ENCODE data around the gene PVRIG.
"Not testable (repeated sequence)": the region's sequence is repeated elsewhere in the genome, so short reads cannot be mapped to it uniquely, and the experiment has no call there.

DNA sequence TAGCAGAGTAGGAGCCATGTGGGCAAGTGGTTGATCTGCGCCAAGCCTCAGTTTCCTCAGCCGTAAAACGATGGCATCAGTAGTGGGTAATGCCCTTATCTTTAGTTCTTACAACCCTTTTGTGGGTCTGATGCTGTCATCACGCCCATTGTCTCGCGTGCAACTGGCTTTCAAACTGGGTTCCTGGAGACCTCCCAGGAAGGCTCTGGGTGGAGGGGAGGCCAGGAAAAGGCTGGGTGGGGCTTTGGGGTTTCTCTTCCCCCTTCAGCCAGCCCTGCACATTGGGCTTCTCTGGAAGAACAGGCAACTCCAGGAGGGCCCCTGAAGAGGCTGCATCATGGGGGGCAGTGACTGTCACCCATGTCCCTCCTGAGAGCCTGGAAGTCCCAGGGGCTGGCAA is 5.1 kb downstream of the PVRIG start:
- TF ChIP-seq, protein P1, sequence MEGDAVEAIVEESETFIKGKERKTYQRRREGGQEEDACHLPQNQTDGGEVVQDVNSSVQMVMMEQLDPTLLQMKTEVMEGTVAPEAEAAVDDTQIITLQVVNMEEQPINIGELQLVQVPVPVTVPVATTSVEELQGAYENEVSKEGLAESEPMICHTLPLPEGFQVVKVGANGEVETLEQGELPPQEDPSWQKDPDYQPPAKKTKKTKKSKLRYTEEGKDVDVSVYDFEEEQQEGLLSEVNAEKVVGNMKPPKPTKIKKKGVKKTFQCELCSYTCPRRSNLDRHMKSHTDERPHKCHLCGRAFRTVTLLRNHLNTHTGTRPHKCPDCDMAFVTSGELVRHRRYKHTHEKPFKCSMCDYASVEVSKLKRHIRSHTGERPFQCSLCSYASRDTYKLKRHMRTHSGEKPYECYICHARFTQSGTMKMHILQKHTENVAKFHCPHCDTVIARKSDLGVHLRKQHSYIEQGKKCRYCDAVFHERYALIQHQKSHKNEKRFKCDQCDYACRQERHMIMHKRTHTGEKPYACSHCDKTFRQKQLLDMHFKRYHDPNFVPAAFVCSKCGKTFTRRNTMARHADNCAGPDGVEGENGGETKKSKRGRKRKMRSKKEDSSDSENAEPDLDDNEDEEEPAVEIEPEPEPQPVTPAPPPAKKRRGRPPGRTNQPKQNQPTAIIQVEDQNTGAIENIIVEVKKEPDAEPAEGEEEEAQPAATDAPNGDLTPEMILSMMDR (IDR thresholded peaks at IDR 0.05) = not testable (repeated sequence)
- TF ChIP-seq POLR2A (IDR thresholded peaks at IDR 0.05; ENCODE audit: low read depth); EP300 (IDR thresholded peaks at IDR 0.05); POLR2AphosphoS5 (IDR thresholded peaks at IDR 0.05): not testable (repeated sequence)

Measured in esophagus muscularis mucosa (tissue), 4 donors.